WERI-Rb-1 (cell line): Measurements from ENCODE around the gene GRID2IP.
A peak's percentile ranks its signal among the peaks of the same experiment; 100 is the strongest.

ENCODE experiments used
- DNase-seq: peaks from one replicate; pipeline ENCODE4 v3.0.0-alpha.2; 2020
- H3K27ac ChIP-seq: fragments of 250-450 bp; sonication (Bioruptor Pico); 2 replicates; pipeline ENCODE4 v1.5.1; 2020; ENCODE audit warnings: mild to moderate bottlenecking, moderate library complexity
- H3K27me3 ChIP-seq: fragments of 250-450 bp; sonication (Bioruptor Pico); 2 replicates; pipeline ENCODE4 v1.5.1; 2021; ENCODE audit warnings: mild to moderate bottlenecking, low read depth, moderate library complexity; ENCODE audit not compliant: insufficient read depth, severe bottlenecking
- H3K36me3 ChIP-seq: fragments of 250-450 bp; sonication (Bioruptor Pico); 2 replicates; pipeline ENCODE4 v1.5.1; 2020; ENCODE audit warnings: mild to moderate bottlenecking, moderate library complexity
- H3K4me3 ChIP-seq: 2 replicates; pipeline ENCODE4 v1.5.1; 2011; ENCODE audit warnings: low read depth, mild to moderate bottlenecking, control low read depth, low read length
- H3K9me3 ChIP-seq: fragments of 250-450 bp; sonication (Bioruptor Pico); 2 replicates; pipeline ENCODE4 v1.5.1; 2021; ENCODE audit warnings: mild to moderate bottlenecking, moderate library complexity; ENCODE audit not compliant: severe bottlenecking
- CTCF ChIP-seq: IDR thresholded peaks from 2 replicates; pipeline ENCODE4 v1.5.1; 2011; ENCODE audit warnings: low read depth, mild to moderate bottlenecking, control low read depth, inconsistent platforms, low read length

The GRID2IP gene

GRCh38 chr7:6516387-6516983 is 34.8 kb downstream of the GRID2IP start:
- peak; percentile 89 for TF ChIP-seq CTCF
- DNase-seq: peak; percentile 90
- Histone ChIP-seq H3K9me3 (no peaks in the 10 kb centered on the region), H3K27me3 (no peaks in the 10 kb centered on the region), H3K36me3 (no peaks in the 10 kb centered on the region), H3K4me3 (no peak overlapping the region), H3K27ac (no peak overlapping the region)

GRCh38 chr7:6513541-6513940 is 37.7 kb downstream of the GRID2IP start:
- no peak for TF ChIP-seq CTCF
- no peak overlapping the region for H3K4me3 ChIP-seq
- no peaks in the 10 kb centered on the region for H3K9me3 ChIP-seq
- no peak for DNase-seq
- H3K27me3 ChIP-seq: no peaks in the 10 kb centered on the region
- H3K27ac ChIP-seq: no peak overlapping the region
- H3K36me3 ChIP-seq: no peaks in the 10 kb centered on the region

- no peak overlapping the region for H3K27ac ChIP-seq
These were observed 38.4 kb downstream of the GRID2IP start for GRCh38 chr7:6512892-6513291.

GRCh38 chr7:6510476-6511133 is 40.7 kb downstream of the GRID2IP start:
- no peak for TF ChIP-seq CTCF
- no peaks in the 10 kb centered on the region for H3K9me3 ChIP-seq
- no peak overlapping the region for H3K4me3 ChIP-seq
- no peak overlapping the region for H3K27ac ChIP-seq
- no peaks in the 10 kb centered on the region for H3K36me3 ChIP-seq
- no peaks in the 10 kb centered on the region for H3K27me3 ChIP-seq
- no peak for DNase-seq

More at GRCh38 chr7:6512892-6513291, 38.4 kb downstream of the GRID2IP start:
- Histone ChIP-seq H3K4me3 (no peak overlapping the region), H3K27me3 (no peaks in the 10 kb centered on the region), H3K9me3 (no peaks in the 10 kb centered on the region), H3K36me3 (no peaks in the 10 kb centered on the region)
- DNase-seq: no peak
- no peak for TF ChIP-seq CTCF

- H3K4me3 ChIP-seq: no peak overlapping the region
- DNase-seq: no peak
- no peak overlapping the region for H3K27ac ChIP-seq
- no peaks in the 10 kb centered on the region for H3K9me3 ChIP-seq
- no peaks in the 10 kb centered on the region for H3K36me3 ChIP-seq
- no peaks in the 10 kb centered on the region for H3K27me3 ChIP-seq
- no peak for TF ChIP-seq CTCF
These were observed 42.3 kb downstream of the GRID2IP start for GRCh38 chr7:6508950-6509349.
